Stimulated activated CD4-positive, alpha-beta T cell treated with anti-CD3 and anti-CD28 coated beads, Interleukin-12 subunit alpha, Interleukin-12 subunit beta, amount 100 ng/mL, for 24 hours (primary cell): ENCODE results near the gene GLIS2.
A peak's percentile ranks its signal among the peaks of the same experiment; 100 is the strongest.

Source experiments
- DNase-seq, 2 experiments: peaks; one replicate each; pipeline ENCODE4 v3.0.0-alpha.2; 2020; ENCODE audit warnings: low read depth in 2 of 2

GLIS2 gene

GRCh38 chr16:4315186-4316107 is at the start of gene GLIS2:
Gene GLIS2 (plus strand): TSS chr16:4316067. CDS start chr16:4332281, 16,214 bp downstream.
- DNase-seq = no peak

DNA sequence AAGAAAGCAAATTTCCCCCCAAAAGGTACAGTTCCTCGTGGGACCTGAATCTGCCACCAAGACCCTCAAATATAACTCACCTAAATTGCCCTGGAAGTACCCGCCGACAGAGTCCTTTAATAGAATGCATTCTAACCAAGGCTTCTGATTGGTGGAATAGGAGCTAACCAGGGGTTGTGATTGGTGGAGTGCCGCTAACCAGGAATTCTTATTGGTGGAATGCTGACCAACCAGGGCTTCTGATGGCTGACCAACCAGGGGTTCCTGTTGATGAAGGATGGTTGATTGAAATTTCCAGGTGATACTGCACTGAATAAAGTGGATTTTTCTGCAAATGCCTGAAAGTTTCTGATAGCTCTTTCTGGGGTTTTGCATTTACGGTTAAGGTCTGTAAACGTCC is 49.5 kb upstream of the GLIS2 start:
- DNase-seq = no peak

DNA sequence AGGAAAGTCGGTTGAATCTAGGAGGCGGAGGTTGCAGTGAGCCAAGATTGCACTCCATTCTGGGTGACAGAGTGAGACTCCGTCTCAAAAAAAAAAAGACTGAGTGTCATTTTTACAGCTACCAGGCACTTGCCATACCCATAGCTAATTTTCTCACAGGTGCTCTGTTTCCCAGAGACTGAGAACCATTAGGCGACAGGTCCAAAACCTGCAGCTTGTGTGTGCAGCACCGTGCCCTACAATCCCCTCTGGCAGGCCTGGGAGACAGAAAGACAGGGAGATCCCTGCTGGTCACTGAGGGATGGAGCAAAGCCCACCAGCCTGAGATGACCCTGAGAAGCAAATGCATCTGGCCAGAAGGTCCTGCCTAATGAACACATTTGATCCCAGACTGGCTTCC is 45.8 kb upstream of the GLIS2 start:
- no peak for DNase-seq

GRCh38 chr16:4270595-4270994 is 45.3 kb upstream of the GLIS2 start:
- DNase-seq = no peak

GRCh38 chr16:4271176-4272113 is 44.4 kb upstream of the GLIS2 start:
- DNase-seq = peak; percentile 81 to 82

DNA sequence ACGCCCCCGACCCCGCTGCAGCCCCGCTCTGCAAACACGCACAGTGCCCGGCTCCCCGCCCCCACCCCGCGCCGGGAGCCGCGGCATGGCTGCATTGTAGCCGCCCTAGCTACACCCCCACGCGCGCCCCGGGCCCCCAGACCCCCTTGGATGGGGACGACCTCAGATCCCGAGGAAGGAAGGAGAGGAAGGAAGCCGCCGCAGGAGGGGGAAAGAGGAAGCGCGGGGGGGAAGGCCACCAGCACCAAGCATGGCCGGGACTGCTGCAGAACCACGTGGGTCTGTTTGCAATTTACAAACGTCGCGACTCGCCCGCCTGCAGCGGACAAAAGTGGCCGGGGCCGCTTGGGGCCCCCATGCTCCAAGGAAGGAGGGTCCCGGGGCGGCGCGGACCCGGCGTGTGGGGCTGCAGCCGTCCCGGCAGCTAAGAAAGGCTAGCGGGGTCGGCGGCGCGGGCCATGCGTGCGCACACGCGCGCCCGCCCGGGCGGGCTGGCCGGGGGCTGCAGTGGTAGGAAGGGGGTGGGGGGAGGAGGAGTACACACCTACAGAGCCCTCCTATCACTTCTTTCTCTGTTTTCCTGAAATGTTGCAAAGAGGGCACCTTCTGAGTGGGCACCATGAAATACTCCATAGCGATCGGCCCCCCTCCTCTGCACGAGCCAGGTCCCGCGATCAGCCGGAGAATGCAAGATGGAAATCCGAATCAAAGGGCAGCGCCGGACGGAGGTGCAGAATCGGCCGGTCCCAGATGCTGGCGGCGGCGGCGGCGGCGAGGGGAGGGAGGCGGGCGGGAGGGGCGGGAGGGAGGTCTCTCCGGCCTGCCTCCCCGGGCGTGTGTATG is 43.5 kb upstream of the GLIS2 start:
- DNase-seq = no peak

DNA sequence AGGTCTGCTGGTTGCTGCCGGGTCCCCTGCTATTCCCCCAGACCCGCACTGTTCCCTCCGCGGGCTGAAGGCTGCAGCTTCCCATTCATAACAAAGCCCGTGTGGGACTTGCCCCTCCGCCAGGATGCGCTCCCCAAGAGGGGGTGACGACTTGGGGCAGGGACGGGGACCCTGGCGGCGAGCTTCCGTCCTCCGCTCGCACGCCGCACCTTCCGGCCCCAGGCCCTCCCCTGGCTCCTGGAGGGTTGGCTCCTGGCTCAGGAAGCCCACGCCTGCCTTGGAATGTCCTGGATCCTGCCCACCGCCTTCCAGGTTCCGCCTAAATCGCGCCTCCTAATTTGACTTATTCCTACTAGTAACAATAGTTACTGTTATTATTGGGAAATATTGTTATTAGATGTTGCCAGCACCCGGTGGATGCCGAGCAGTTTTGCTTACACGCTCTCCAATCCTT is 42.0 kb upstream of the GLIS2 start:
- DNase-seq = peak in 1 of 2 experiments; percentile 54

DNA sequence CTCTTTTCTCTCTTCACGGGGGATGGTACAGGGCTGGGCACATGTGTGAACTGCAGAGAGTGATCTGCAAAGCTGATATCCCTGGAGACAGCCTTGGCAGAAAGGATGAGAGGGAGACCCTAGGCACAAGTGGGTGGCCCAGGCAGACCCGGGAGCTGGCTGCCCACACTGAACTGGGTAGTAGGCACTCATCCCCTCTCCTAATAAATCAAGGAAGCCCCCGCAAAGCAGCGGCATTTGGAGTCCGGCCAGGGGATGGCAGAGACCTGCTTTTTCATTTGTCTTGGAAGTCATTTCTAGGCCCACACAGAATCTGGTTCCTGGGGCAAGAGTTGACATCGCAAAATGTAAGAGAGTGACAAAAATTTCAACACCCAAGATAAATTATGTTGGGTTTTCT is 40.0 kb upstream of the GLIS2 start:
- no peak for DNase-seq

DNA sequence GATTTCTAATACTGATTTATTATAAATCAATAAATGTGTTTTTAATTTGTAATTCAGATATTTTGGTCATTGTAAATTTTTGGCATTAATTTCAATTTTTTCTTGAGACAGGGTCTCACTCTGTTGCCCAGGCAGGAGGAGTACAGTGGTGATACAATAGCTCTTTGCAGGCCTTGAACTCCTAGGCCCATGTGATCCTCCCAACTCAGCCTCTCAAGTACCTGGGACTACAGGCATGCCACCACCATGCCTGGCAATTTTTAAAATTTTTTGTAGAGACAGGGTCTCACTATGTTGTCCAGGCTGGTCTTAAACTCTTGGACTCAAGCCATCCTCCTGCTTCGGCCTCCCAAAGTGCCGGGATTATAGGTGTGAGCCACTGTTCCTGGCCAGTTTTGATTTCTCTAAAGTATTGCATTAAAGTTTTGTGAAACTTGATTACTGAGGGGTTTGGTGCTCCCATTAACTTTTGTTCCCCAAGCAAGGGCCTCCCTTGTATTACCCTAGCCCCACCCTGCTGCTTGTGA is 37.8 kb upstream of the GLIS2 start:
- no peak for DNase-seq

DNA sequence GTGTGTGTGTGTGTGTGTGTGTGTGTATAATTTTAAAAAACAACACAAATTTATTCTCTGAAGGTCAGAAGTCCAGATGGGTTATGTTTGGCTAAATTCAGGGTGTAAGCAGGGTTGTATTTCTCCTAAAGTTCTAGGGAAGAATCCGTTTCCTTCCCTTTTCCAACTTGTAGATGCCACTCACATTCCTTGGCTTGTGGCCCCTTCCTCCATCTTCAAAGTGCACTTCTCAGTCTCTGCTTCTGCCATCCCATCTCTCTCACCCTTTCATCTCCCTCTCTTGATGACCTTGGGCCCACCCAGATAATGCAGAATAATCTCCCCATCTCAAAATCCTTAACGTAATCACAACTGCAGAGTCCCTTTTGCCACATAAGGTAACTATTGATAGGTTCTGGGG is 35.2 kb upstream of the GLIS2 start:
- no peak for DNase-seq

- no peak for DNase-seq
Measured at GRCh38 chr16:4283441-4283840, 32.4 kb upstream of the GLIS2 start.

DNA sequence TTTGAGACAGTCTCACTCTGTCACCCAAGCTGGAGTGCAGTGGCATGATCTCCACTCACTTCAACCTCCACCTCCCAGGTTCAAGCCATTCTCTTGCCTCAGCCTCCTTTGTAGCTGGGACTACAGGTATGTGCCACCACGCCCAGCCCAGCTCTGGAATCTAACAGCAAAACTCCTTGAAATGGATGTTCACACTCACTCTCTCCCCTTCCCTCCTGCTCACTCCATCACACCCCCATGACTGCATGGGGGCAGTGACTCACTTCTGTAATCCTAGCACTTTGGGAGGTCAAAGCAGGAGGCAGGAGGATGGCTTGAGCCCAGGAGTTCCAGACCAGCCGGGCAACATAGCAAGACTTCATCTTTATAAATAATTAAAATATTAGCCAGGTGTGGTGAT is 31.9 kb upstream of the GLIS2 start:
- DNase-seq = no peak

GRCh38 chr16:4285167-4285566 is 30.7 kb upstream of the GLIS2 start:
- DNase-seq = no peak

DNA sequence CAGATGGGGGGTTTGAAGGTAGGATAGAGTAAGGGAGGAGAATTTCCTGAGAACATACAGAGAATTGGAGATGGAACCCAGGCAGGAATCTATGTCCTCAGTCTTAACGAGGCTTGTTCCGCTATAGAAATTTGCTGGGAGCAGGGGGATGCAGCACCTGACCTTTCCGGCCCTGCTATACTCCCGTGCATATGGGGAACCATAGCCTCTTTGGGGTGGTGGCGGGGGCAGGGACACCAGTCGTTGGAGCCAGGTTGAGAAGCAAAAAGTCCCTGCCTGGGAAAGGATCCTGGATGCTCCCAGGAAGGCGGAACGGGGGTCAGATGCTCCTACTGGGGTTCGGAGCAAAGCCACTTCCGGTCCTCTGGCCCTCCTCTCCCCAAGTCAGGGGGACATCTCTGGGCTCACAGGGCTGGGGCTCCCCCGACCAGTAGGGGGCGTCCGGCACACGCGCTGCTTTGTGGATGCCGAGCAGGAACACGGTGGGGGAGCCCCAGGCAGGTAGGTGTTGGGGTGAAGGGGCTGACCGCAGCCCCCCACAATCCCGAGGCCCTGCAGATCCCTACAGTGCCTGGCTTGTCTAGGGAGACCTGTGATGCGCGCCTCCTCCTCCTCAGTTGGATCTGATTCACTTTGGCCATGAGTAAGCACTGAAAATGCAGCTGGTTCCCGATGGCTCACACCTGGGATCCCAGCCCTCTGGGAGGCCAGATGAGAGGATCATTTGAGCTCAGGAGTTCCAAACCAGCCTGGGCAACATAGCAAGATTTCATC is 27.5 kb upstream of the GLIS2 start:
- peak; percentile 51 to 80 for DNase-seq

DNA sequence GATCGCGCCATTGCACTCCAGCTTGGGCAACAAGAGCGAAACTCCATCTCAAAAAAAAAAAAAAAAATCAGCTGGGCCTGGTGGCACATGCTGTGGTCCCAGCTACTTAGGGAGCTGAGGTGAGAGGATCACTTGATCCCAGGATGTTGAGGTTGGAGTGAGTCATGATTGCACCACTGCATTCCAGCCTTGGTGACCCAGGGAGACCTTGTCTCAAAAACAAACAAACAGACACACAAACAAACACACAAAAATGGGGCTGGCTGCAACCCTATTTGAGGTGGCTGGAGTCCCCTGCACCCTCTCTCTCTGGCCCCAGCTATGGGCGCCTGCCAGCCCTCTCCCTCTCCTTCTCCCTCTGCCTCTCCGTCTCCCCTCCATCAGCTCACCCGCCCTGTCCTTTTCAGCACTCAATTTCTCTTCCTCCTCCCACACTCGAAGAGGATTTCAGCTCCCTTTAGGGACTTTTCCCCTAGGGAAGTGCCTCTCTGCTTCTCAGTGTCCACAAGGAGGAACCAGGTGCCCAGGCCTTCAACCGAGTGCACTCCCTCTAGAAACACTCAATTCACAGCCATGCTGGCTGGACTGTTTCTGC is 25.5 kb upstream of the GLIS2 start:
- DNase-seq = no peak

DNA sequence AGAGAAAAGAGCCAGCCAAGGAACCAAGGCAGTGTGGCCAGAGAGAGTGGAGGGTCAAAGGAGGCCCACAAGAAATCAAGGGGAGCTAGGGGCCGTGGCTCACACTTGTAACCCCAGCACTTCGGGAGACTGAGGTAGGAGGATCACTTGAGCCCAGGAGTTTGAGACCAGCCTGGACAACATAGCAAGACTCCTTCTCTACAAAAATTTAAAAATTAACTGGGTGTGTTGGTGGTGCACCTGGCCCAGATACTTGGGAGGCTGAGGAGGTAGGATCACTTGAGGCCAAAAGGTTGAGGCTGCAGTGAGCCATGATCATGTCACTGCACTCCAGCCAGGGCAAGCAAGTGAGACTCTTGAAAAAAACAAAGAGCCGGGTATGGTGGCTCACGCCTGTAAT is 24.2 kb upstream of the GLIS2 start:
- no peak for DNase-seq

- DNase-seq = no peak
Measured at GRCh38 chr16:4293181-4293716, 22.6 kb upstream of the GLIS2 start.

- DNase-seq = no peak
Measured at GRCh38 chr16:4293822-4294457, 21.9 kb upstream of the GLIS2 start.

DNA sequence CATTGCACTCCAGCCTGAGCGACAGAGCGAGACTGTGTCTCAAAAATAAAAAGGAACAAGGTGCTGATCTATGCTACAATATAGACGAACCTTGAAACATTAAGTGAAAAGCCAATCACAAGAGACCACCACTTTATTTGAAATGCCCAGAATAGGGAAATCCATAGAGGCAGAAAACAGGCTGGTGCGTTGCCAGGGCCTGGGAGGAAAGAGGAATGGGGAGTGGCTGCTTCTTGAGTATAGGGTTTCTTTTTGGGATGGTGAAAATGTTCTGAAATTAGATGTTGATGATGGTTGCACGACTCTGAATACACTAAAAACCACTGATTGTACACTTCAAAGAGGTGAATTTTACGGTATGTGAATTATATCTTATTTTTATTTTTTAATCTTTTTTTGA is 20.3 kb upstream of the GLIS2 start:
- DNase-seq = no peak
